Medulla oblongata (tissue), 1 donor: ENCODE measurements around the gene TENM4.

Experiments used
- DNase-seq: peaks from one replicate; pipeline ENCODE4 v3.0.0-alpha.2; 2015; ENCODE audit errors: extremely low spot score

TENM4 gene

GRCh38 chr11:79179087-79179486, 261.7 kb downstream of the TENM4 start:
- no peak for DNase-seq

GRCh38 chr11:79174045-79175008, 266.5 kb downstream of the TENM4 start:
- no peak for DNase-seq

GRCh38 chr11:79173615-79174014, 267.2 kb downstream of the TENM4 start:
- peak; percentile 66 for DNase-seq

DNA sequence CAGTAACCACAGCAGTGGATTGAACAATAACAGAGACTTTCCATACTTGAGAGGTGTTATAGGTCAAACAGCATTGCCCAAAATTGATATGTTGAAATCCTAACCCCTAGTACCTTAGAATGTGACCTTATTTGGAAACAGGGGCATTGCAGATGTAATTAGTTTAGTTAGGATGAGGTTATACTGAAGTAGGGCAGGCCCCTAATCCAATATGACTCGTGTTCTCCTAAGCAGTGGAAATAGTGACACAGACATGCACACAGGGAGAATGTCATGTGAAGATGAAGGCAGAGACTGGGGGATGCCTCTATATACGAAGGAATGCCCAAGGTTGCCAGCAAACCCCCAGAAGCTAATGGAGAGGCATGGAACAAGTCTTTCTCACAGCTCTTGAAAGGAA, 270.5 kb downstream of the TENM4 start:
- DNase-seq = no peak

DNA sequence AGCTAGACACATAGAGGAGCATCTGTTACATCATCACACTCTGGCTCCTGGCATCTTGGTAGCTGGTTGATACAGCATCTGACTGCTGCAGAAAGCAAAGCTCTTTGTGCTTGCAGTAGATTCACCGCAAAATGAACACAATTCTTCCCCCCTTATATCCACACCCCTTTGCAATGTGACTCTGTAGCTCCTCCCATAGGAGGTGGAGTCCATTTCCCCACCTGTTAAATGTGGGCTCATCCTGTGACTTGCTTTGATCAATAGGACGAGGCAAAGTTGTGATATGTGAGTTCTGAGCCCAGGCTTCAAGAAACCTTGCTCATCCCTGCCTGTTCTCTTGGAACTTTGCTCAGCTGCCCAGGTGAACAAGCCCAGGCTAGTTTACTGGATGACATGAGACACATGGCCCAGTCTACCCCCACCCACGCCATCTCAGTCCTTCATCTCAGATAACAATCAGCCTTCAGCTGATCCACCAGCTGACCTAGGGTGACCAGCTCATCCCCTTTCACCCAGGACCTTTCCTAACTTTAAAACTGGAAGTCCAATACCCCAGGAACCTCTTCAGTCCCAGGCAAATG, 272.2 kb downstream of the TENM4 start:
- DNase-seq = no peak

DNA sequence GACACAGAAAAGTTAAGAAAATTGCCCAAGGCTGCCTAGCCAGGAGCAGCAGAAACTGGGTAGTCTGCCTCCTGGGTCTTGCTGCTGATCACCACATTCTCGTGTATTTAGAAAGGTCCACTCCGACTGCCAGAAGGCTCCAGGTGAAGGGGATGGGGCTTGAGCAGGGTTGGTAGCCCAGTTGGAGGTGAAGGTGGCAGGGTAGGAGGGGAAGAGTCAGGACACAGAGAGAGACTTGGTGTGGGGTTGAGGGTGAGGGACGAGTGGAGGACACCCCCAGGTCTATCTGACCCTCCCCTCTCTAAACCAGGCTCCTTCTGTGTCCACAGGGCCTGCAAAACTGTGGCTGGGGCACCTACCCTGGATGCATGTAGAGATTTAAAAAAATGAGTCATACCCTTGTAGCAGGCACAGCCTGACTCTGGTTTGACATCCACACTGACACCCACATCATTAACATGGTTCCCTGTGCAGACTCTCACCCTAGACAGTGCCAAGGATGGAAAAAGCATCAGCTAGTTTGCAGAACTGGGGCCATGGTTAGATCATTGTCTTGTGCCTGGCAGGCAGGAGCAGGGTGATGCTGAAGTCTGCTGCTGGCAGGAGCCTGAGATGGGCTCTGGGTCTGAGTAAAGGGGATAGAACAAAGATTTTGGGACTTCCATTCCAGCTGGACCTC, 273.2 kb downstream of the TENM4 start:
- no peak for DNase-seq

DNA sequence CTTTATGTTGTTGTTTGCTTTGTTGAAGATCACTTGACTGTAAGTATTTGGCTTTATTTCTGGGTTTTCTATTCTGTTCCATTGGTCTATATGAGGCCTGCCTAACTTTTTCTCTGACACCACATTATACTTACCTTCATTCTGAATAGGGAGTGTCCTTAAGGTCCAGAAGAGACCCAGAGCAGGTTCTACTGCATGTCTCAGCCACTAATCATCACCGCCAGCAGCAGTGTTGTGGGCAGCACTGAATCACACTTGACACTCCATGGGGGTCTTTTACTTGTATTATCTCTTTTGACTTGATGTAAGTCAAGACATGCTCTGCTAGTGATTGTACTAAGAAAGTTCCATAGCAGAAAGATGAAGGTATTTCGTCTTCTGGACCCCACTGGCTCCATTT, 274.9 kb downstream of the TENM4 start:
- DNase-seq = no peak

- DNase-seq = peak; percentile 48
Observed at GRCh38 chr11:79160791-79161403, 279.9 kb downstream of the TENM4 start.

GRCh38 chr11:79159657-79160450, 281.0 kb downstream of the TENM4 start:
- no peak for DNase-seq

DNA sequence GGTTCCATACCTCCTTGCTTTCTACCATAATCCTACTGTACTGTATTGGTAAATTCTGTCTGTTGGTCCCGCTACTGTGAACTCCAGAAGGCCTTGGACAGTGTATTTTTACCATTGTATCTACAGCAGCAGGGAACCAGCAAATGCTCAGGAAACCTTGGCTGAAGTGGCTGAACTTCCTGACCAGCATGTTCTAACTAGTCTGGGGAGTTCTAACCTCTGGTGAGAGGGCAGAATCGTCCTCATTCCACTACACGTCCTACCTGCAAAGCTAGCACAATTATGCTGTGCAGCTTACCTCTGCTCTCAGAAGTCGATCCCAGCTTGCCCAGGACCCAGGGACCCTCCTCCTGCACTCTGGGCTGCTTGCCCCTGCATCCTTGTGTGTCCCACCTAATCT, 283.1 kb downstream of the TENM4 start:
- no peak for DNase-seq

DNA sequence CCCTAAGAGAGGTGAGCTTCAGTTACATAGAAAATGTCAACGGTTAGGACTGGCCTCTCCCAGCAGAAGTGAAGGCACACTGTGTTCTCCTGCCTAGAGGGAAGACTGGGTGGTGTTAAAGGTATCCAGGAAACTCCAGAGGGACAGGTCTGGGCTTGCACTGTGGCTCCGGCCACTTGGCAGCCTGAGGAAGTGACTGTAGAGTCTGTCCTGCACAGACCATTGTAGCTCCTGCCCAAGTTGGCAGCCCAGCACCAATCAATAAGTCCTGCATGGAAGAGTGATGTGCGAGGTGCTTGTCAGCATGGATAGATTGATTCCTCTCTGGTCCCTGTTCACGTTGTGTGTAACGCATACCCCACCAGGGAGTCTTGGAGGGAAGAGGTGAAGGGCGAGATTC, 284.8 kb downstream of the TENM4 start:
- no peak for DNase-seq

DNA sequence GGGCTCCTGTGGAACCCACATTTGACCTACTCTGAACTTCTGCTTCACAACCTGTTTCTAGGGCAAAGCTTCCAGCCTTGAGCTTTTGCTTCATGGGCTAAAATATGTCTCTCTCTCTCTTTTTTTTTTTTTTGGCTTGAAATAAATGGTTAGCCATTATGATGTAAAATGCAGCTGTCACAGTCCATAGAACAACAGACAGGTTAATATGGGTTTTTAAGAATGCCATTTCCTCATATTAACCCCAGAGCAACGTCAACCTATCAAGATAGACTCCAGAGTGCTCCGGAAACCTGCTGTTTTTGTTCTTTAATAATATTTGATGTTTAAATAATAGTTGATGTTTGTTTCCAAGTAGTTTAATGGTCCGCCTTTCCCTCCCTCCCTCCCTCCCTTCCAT, 285.6 kb downstream of the TENM4 start:
- no peak for DNase-seq

GRCh38 chr11:79152511-79152910, 288.3 kb downstream of the TENM4 start:
- peak; percentile 37 for DNase-seq

- no peak for DNase-seq
Observed at GRCh38 chr11:79151396-79151795, 289.4 kb downstream of the TENM4 start.

DNA sequence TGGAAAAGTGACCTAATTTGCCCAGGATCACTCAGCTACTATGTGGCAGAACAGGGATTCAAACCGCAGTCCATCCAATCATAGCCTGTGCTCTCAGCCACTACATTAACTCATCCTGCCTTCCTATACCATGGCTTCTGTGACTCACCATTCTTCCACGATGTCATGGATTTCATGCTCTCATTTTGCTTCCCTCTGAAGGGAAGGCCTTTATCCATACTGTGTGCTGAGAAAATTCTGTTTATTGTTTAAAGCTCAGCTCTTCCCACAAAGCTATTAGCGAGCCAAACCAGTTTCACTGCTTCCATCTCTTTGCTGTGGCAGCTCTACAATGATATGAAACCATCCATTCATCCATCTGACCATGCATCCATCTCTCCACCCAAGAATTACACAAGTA, 289.9 kb downstream of the TENM4 start:
- no peak for DNase-seq

- DNase-seq = no peak
Observed at GRCh38 chr11:79150320-79150719, 290.5 kb downstream of the TENM4 start.

GRCh38 chr11:79147731-79148130, 293.1 kb downstream of the TENM4 start:
- no peak for DNase-seq

- no peak for DNase-seq
Observed at GRCh38 chr11:79147011-79147410, 293.8 kb downstream of the TENM4 start.

DNA sequence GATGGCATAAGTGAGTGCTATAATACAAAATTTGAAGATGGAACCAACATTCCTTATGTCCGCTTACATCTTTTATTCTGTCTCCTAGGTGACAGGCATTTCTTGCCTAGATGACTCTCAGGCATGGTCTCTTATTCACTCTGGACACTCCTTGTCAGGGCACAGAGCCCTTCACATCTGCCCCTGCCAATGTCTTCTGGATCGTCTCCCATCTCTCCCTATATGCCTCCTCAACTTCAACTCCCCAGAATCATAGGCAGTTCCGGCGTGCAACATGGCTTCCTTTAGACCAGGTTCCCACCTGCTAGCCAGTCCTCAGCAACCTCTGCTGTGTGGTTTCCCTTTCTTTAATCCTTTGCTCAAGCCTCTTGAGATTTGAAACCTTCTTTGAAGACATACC, 300.9 kb downstream of the TENM4 start:
- no peak for DNase-seq

DNA sequence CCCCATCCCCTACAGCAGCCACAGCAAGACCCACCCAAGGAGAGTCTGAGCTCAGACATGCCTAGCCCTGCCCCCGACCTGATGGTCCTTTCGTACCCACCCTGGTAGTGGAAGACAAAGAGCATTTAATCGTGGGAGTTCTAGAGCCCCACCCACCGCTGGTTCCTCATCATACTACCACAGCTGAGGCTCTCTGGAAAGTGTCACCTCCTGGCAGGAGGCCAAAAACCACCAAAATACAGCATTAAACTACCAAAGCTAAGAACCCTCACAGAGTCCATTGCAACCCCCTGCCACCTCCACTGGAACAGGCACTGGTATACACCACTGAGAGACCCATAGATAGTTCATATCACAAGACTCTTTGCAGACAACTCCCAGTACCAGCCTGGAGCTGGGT, 311.1 kb downstream of the TENM4 start:
- DNase-seq = no peak

- no peak for DNase-seq
Observed at GRCh38 chr11:79128291-79128690, 312.5 kb downstream of the TENM4 start.
